Measurements from ENCODE around the gene FKBP8.

The FKBP8 gene

GRCh38 chr19:18483119-18483890 is 60.1 kb downstream of the FKBP8 start:
- no peak for DNase-seq (ENCODE audit: low read depth)
- no peak for TF ChIP-seq CTCF (IDR thresholded peaks at IDR 0.05; ENCODE audit: low read length, missing control alignments)
- no peak overlapping the region for H3K4me3 ChIP-seq (replicated peaks; ENCODE audit: low read depth, low read length)

All from fibroblast of pulmonary artery (primary cell).